ENCODE results near the gene ZNF883. TPM values are rescaled to one million over a fixed set of nuclear protein-coding genes. Genes with fewer than 3 reads are reported as not detected.
A peak's percentile ranks its signal among the peaks of the same experiment; 100 is the strongest.
"Not testable (repeated sequence)": the region's sequence is repeated elsewhere in the genome, so short reads cannot be mapped to it uniquely, and the experiment has no call there.

ZNF883 gene
- total RNA-seq, result 0.60 and 0.68 TPM in 2 replicates

DNA sequence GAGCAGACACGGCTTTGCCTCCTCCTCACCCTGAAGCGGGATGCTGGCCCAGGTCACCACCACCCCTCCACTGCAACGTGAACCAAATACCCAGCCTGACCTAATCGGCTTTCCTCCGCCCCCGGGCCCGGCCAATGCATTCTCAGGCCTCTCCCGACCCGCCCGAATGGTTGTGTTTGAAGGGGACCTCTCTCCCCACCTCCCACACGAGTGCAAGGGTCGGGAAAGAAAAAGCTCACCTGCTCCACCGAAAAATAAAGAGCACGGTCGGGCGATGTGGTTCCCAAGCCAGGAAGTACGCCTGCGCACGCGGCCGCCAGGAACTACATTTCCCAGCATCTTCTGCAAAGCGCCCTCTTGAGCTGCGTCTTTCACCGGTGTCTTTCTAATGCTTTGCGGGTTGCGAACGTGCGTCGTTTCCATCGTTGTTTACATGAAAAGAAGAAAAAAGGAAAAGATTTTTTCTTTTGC is at the start of gene ZNF883:
ZNF883 (minus strand) TSS at position 282 of the 471 bp plus-strand sequence.
- DNase-seq, result peak; percentile 61

DNA sequence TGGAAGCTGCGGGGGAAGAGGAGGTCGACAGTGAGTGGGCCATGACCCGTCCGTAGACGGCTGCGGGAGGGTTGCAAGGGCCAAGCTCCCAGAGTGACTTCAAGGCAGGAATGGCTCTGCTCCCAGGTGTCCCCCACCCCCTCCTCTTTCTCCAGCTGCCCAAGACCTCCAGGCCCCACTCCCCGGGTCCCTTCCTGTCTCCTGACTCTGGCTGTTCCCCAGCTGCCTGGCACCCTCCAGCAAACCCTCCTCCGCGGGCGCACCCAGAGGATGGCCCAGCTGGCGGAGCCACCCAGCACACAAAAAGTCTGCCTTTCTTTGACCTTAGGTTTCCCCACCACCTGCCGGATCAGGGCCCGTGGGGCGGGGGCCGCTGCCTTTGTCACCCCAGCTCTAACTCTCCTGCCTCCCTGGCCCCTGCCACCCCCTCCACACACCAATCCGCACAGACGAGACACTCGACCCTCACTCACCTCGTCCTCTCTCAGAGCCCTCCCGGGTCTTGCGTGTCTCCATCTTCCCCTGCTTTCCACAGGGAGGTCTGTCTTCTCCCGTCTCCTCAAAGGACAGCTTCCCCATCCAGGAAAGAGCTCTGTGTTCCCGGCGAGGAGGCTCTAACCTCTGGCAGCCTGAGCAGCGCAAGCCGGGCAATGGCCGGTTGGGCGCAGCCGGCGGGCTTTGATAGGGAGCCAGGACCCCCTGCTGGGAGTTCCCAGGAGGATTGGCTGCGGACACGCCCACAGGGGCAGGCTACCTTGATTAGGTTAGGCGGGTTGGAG is 49.3 kb upstream of the ZNF883 start:
- DNase-seq, result not testable (repeated sequence)

DNA sequence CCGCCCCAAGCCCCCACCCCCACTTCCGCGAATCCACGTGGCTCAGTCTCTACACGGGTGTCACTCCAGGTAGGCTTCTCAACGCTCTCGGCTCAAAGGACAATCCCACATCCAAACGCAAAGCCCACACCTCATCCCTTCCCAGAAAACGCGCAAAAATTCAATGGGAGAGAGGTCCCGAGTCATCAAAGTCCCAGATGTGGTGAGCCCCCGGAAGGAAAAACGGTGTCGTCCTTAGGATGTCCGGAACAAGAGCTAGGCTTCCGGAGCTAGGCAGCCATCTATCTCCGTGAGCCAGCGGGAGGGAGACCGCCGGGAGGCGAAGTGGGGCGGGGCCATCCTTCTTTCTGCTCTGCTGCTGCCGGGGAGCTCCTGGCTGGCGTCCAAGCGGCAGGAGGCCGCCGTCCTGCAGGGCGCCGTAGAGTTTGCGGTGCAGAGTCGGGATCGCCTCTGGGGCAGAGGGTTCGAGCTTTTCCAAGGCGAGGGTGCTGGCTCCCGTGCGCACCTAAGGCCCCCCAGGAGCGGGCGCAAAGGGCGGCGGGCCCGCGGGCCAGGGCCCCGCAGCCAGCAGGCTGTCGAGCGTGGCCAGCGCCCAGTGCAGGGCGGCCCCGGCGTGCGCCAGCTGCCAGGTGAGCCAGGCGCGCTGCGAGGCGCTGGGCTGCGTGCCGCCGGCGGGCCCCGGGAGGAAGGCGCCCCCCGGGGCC is 47.7 kb upstream of the ZNF883 start:
- DNase-seq, result not testable (repeated sequence)

DNA sequence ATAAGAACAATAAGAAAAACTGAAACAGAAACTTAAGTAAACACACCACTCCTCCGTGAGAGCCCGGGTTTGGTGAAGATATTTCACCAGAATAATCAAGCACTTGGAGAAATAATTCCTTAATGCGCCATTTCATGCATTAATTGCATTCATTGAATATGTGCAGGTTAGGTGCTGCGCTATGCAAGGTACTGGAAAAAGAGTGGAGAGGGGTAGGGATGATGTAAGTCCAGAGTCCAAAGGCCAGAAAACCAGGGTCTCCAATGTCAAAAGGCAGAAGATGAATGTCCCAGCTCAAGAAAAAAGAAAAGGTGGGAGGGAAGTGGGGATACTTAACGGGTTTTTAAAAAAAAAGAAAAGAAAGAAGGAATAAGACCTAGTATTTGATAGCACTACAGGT is 45.2 kb upstream of the ZNF883 start:
- peak; percentile 2 for DNase-seq

DNA sequence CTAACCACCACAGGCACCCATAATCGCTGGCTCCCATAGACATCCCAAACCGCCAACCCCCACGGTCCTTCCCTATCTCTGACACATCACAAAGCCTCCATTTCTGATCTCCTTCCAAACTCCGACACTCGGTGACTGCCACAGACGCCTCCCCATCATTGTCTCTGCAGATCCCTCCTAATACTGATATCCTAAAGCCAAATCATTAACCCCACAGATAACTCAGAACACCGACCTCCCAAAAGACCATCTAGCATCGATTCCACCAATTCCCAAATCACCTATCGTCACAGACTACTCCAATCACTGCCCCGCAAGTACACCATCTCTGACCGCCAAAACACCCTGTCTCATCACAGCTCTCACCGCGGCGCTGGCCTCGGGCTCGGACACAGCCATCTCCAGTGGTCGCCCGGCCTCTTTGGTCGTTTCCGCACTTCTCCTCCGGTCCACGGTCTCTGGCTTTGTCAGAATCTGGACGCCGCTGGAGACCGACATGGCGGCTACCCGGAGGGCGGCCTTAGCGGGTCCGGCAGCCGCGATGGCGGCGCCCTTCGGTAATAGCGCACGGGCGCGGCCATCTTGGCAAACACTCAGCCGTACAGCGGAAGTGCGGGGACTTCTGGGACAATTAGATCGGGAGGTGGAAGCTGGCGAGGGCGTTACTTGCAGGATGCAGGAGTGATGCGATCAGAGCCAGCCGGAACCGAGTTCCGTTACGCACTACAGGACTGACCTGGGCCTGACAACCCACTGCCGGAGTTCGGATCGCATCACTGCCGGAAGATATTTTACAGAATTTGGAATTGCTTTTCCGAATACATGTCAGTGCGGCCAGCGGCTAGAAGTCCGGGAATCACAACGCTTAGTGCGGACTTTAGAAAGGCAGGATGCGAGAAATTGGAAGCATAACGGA is 44.5 kb upstream of the ZNF883 start, which contains the start of gene ZFP37:
ZFP37 (minus strand) TSS at position 534 of the 916 bp plus-strand sequence; CDS start at position 498, 36 bp downstream.
- DNase-seq, result peak; percentile 97

GRCh38 chr9:113042884-113043657 is 31.1 kb upstream of the ZNF883 start:
- peak; percentile 1 for DNase-seq

- no peak for DNase-seq
Observed at GRCh38 chr9:113026200-113026599, 14.2 kb upstream of the ZNF883 start.

DNA sequence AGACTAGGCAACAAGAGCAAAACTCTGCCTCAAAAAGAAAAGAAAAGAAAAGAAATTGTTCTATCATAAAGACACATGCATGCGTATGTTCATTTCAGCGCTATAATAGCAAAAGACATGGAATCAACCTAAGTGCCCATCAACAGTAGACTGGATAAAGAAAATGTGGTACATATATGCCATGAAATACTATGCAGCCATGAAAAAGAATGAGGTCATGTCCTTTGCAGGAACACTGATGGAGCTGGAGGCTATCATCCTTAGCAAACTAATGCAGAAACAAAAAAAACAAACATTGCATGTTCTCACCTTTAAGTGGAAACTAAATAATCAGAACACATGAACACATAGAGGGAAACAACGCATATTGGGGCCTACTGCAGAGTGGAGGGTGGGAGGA is 6.3 kb upstream of the ZNF883 start:
- DNase-seq, result no peak

DNA sequence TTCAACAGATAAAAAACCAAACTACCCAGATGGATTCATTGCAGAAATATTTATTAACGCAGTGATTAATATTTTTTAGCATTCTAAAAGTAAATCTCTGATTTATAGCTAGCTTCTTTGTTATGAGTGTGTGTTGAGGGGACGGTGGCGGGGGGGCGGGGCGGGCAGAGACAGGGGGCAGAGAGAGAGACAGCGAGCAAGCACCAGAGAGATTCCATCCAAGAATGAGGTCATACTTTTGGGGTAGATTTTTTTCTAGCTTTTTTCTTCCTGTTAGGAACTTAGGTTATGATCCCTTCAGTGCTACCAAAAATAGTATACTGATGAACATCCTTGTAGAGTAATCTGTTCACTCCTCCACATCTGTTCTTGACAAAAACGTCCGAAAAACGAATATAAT is 500 bp upstream of the ZNF883 start:
- DNase-seq, result no peak

DNA sequence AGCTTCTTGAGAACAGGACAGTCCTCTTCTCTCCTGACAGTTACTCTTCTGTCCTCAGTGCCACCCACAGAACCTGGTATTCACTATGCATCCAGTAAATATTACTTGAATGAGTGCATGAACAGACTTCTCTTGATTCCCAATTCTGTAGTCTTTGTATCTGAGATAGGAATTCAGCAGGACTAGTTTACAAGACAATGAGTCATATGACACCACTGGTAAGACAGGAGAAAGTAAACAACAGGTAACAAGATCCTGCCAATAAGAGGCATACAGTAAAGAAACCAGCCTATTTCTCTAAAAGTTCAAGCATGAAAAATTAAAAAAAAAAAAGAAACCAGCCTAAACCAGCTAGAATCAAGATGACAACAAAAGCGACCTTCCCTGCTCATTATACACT is 6.2 kb downstream of the ZNF883 start:
- DNase-seq, result no peak

GRCh38 chr9:112997236-112997941 is 14.6 kb downstream of the ZNF883 start:
- no peak for DNase-seq

GRCh38 chr9:112971415-112971814 is 40.6 kb downstream of the ZNF883 start:
- peak; percentile 37 for DNase-seq

DNA sequence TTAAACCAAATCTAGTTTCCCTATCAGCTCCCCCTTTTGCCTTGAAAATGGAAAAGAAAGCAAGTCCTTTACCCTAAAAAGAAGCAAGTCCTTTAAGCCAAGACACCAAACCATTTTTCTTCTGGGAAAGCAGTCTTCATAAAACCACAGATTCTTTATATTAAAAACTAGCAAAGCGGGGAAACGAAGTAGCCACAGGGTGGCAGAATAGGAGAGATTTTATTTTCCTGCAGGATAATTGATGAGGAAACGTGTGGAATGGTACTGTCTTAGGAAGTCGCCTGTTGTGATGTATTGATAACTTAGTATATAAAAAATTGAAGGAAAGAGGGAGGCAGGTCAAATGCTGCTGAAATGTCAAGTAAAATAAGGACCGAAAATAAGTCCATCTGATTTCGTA is 41.1 kb downstream of the ZNF883 start:
- peak; percentile 6 for DNase-seq

- DNase-seq, result no peak
Observed at GRCh38 chr9:112969730-112970129, 42.3 kb downstream of the ZNF883 start.

DNA sequence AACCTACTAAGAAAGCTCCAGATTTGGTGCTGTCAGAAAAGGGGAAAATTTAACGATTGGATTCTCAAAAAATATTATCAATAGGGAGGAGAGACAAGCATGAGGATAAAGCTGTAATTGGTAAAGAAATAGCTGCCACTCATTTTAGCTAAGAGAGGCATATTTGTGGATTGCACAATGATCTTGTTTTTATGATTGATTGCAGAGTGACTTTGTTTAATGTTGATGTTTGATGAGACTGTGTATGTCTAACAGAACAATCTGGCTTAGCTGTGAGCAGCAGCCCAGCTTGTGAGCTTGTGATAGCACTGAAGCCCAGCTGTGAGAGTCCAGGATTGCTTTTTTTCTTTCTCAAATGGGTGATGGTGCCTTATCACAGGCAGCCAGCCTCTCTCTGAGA is 56.4 kb downstream of the ZNF883 start:
- no peak for DNase-seq

DNA sequence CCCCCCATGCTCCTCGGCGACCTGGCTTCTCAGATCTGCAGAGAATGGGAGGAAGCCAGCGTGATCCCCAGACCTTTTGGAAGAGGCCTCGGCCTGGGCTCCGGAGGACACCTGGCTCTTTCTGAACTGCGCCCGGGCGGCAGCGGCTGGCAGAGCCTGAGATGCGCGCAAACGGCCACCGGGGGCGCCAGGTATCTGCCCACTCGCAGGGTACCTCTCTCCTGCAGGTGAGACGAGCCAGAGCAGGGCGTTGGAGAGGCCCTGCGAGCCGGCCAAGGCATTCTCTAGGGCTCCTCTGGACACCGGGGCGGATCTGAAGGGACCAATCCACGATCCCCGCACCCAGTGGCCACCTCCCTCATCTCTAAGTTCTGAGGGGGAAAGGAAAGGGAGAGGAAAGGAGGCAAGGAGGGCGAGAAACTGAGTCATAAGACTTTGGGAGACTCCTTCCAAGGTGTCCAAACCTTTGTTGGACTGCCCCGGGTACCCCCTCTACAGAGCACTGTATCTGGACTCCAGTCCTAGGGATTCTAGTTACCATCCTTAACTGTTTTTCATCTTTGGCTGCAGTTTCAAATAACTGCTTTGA is 66.3 kb downstream of the ZNF883 start:
- DNase-seq, result no peak

DNA sequence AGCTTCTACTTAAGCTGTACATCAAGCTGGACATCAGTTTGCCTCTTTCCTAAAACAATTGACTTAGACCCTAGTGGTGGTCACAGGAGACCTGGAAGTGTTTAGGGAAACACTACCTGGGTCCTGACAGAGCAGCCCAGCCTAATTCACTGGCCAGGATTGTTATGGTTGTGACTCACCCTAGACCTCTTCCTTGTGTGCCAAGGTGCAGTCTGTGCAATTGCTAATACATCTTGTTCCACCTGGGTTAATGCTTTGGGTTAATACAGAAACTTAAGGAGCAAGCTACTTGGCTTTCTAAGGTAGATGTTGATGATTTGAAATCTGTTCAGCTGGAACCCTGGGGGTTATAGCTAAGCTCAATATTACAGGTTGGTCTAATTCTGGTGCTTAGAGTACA is 72.6 kb downstream of the ZNF883 start:
- no peak for DNase-seq

DNA sequence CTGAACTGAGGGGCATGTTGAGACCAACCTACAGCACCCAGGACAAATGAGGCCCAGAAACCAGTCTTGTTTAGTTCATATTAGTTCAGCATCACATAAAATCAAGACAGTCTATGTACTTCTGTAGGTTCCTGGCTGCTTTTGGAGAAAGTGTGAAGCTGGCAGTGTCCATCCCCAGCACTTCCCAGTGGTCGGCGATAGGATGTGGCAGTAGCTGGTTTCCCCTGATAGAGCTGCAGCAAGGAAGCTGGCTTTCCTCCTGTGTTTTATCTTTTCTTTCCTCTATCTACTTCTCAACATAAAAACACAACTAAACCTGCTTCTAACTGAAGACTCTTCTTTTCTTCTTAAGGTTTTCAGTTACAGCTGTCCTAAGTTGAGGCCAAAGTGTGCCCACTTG is 78.3 kb downstream of the ZNF883 start:
- DNase-seq, result no peak

DNA sequence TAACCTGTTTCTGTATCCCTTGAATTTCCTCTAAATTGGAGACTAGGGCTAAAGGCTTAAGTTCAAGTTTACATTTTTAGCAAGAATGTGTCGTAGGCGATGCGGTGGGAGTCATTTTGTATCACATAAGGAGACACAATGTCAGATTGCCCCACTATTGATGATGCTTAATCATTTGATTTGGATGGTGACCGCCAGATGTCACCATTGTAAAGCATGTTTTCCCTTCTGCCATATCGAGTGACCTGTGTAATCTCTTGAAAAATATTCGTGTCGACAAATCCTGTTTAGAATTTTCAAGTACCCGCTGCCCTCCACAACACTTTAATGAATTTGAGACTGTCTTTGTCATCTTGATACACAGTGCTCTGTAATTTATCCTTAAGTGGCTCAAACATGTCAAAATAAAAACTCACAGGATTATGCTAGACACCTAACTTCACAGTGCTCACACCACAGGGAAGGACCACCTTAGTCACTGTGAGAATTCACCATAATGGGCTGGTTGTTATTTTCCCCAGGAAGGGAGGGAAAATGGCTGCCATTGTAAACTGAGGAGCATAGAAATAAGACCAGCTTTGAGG is 86.8 kb downstream of the ZNF883 start:
- DNase-seq, result peak; percentile 63

- DNase-seq, result peak; percentile 50
Observed at GRCh38 chr9:112921549-112921948, 90.4 kb downstream of the ZNF883 start.

GRCh38 chr9:112917987-112918362 is 94.0 kb downstream of the ZNF883 start:
- DNase-seq, result no peak

Data from dermis blood vessel endothelial cell (primary cell).